ENCODE measurements around the gene MYO5B.
"Not testable (repeated sequence)": the region's sequence is repeated elsewhere in the genome, so short reads cannot be mapped to it uniquely, and the experiment has no call there.

The MYO5B gene

DNA sequence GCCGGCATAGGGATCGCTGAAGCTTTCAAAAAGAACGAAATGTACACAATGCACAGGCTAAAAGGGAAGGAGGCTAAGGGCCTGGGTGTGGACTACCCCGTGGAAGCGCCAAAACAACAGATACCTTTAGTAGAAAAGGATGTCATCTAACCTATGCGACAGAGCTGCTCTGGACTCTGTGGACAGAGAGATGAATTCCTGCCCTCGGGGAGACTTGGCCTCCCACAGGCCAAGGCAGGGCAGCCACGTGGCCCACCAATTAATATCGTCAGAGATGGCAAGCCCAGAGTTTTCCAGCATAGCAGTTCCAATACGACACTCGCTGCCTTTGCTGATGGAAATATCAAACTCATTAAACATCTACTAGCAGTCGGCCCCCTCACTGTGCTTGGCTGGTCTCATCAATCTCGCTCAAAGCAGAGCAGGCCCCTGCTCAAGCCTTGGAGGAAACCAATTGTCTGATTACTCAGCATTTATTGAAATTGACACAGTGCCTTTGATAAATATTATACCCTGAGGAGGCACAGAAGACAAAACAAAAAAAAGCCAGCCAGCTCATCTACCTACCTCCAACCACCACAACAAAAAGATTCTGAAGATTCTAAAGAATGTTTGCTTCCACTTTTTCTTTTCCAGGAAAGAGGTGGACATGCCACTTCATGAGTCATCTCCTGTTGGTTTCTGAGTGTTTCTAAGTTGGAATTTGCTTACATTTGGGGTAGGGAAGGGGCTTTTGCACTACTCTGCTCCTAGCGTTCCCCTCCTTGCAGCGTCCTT, 302.6 kb downstream of the MYO5B start:
- no peaks in the 10 kb centered on the region for H3K36me3 Mint-ChIP-seq (ENCODE audit: low read depth)
- H3K9me3 Mint-ChIP-seq: no peaks in the 10 kb centered on the region
- no peak overlapping the region for H3K27ac Mint-ChIP-seq

DNA sequence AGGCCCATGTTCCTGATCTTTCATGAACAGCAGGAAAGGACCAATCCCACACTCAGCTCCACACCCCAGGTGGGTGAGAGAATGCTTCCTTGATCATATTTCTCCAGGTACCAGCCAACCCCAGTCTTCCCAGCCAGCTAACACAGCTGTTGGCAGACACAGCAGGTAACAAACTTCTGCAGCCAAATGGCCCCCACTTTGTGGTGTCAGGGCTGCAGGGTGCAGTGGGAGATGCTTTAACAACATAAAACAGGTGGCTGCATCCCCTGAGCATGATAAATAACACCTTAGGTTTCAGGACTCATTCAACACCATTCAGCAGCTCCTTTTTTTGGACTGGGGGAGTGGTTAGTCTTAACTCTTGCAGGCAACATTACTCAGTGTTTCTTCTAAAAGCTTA, 304.9 kb downstream of the MYO5B start:
- no peak overlapping the region for H3K4me3 Mint-ChIP-seq
- H3K4me1 Mint-ChIP-seq (ENCODE audit: low read depth): peaks cover 5% of the 10 kb centered on the region
- H3K27ac Mint-ChIP-seq: no peak overlapping the region
- H3K27me3 Mint-ChIP-seq (ENCODE audit: low read depth): no peaks in the 10 kb centered on the region
- no peaks in the 10 kb centered on the region for H3K36me3 Mint-ChIP-seq (ENCODE audit: low read depth)
- no peaks in the 10 kb centered on the region for H3K9me3 Mint-ChIP-seq
- DNase-seq (ENCODE audit: low spot score): no peak

More for the DNA sequence above, 302.6 kb downstream of the MYO5B start:
- no peak overlapping the region for H3K4me3 Mint-ChIP-seq
- no peak for DNase-seq (ENCODE audit: low spot score)
- peaks cover 5% of the 10 kb centered on the region for H3K4me1 Mint-ChIP-seq (ENCODE audit: low read depth)
- H3K27me3 Mint-ChIP-seq (ENCODE audit: low read depth): no peaks in the 10 kb centered on the region

DNA sequence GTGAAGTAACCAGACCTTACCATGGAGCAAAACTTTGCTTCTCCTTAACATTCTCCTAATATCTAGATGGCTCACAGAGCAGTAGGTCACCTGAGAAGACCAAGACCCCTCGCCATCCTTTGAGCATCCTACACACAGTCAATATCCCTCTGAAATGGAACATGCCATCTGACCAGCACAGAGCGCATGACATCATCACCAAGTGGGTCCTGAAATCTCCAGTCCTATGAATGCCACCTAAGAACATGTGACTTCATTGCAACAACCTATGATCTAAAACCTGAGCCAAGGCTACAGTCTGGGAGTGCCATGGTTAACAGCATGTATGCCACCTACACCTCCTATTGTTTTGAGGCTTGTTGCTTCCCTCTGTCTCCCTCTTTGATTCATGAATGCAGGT, 305.4 kb downstream of the MYO5B start:
- not testable (repeated sequence) for DNase-seq (ENCODE audit: low spot score); H3K27ac Mint-ChIP-seq; H3K36me3 Mint-ChIP-seq (ENCODE audit: low read depth); H3K27me3 Mint-ChIP-seq (ENCODE audit: low read depth); H3K4me1 Mint-ChIP-seq (ENCODE audit: low read depth); H3K4me3 Mint-ChIP-seq; H3K9me3 Mint-ChIP-seq

DNA sequence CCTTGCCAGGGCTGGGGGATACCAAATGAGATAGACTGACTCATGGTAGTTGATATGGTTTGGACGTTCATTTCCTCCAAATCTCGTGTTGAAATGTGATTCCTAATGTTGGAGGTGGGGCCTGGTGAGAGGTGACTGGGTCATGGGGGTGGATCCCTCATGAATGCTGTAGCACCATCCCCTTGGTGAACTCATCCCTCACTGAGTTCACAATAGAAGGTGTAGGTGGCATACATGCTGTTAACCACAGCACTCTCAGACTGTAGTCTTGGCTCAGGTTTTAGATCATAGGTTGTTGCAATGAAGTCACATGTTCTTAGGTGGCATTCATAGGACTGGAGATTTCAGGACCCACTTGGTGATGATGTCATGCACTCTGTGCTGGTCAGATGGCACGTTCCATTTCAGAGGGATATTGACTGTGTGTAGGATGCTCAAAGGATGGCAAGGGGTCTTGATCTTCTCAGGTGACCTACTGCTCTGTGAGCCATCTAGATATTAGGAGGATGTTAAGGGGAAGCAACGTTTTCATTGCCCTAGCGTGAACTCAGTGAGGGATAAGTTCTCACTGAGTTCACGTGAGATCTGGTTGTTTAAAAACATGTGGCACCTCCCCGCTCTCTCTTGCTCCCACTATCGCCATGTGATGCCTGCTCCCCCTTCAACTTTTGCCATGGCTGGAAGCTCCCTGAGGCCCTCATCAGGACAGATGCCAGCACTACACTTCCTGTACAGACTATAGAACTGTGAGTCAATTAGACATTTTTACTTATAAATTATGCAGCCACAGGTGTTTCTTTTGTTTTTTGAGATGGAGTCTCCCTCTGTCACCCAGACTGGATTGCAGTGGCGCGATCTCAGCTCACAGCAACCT, 307.8 kb downstream of the MYO5B start:
- Mint-ChIP-seq H3K9me3 (no peaks in the 10 kb centered on the region), H3K4me3 (no peak overlapping the region), H3K4me1 (ENCODE audit: low read depth) (no peaks in the 10 kb centered on the region), H3K36me3 (ENCODE audit: low read depth) (no peaks in the 10 kb centered on the region), H3K27ac (no peak overlapping the region), H3K27me3 (ENCODE audit: low read depth) (peaks cover 3% of the 10 kb centered on the region)
- DNase-seq (ENCODE audit: low spot score): no peak

DNA sequence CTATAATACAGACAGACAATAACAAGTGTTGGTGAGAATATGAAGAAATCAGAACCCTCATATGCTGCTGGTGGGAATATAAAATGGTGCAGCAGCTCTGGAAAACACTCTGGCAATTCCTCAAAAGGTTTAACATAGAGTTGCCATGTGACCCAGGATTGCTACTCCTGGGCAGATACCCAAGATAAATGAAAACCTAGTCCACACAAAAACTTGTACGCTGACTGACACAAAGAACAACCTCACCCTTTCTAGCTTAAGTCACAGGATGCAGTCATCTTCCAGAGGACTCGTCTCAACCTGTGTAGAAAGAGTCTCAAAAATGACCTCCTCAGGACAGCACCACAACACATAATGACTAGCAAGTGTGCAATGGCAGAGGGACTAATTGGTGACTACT, 310.0 kb downstream of the MYO5B start:
- no peaks in the 10 kb centered on the region for H3K4me1 Mint-ChIP-seq (ENCODE audit: low read depth)
- no peak overlapping the region for H3K27ac Mint-ChIP-seq
- H3K36me3 Mint-ChIP-seq (ENCODE audit: low read depth): no peaks in the 10 kb centered on the region

DNA sequence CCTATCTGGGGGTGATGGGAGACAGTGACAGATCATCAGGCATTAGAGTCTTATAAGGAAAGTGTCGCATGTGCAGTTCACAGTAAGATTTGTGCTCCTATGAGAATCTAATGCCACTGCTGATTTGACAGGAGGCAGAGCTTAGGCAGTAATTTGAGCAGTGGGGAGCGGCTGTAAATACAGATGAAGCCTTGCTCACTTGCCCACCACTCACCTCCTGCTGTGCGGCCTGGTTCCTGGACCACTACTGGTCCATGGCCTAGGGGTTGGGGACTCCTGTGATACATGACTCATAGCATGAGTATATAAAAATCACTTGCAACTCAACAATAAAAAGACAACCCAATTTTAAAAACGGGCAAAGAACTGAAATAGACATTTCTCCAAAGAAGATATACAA, 310.5 kb downstream of the MYO5B start:
- Mint-ChIP-seq H3K4me3 (no peak overlapping the region), H3K27ac (no peak overlapping the region), H3K4me1 (ENCODE audit: low read depth) (no peaks in the 10 kb centered on the region), H3K27me3 (ENCODE audit: low read depth) (peaks cover 9% of the 10 kb centered on the region), H3K36me3 (ENCODE audit: low read depth) (no peaks in the 10 kb centered on the region), H3K9me3 (no peaks in the 10 kb centered on the region)
- no peak for DNase-seq (ENCODE audit: low spot score)

More for the DNA sequence above, 310.0 kb downstream of the MYO5B start:
- peaks cover 7% of the 10 kb centered on the region for H3K27me3 Mint-ChIP-seq (ENCODE audit: low read depth)
- no peak for DNase-seq (ENCODE audit: low spot score)
- no peaks in the 10 kb centered on the region for H3K9me3 Mint-ChIP-seq
- H3K4me3 Mint-ChIP-seq: no peak overlapping the region

DNA sequence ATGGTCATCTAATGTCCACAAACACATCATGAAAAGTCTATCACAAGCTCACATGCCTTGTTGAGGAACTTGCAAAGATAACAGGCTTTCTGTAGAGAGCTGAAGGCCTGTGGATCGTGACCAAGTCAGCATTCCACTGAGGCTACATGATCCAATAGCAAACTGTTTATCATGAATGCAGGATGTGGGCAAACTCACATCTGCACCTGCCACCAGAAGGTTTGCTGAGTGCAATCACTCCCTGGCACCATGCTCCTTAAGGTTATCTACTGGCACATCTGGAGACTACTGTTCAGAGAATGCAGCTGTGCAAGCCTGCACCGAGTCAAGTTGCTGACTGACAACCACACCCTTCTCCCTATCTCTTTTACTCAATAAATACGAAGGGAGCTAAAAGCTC, 314.3 kb downstream of the MYO5B start:
- no peaks in the 10 kb centered on the region for H3K4me1 Mint-ChIP-seq (ENCODE audit: low read depth)
- H3K36me3 Mint-ChIP-seq (ENCODE audit: low read depth): no peaks in the 10 kb centered on the region
- H3K9me3 Mint-ChIP-seq: no peaks in the 10 kb centered on the region
- peaks cover 18% of the 10 kb centered on the region for H3K27me3 Mint-ChIP-seq (ENCODE audit: low read depth)
- no peak for DNase-seq (ENCODE audit: low spot score)
- H3K4me3 Mint-ChIP-seq: no peak overlapping the region
- H3K27ac Mint-ChIP-seq: no peak overlapping the region

DNA sequence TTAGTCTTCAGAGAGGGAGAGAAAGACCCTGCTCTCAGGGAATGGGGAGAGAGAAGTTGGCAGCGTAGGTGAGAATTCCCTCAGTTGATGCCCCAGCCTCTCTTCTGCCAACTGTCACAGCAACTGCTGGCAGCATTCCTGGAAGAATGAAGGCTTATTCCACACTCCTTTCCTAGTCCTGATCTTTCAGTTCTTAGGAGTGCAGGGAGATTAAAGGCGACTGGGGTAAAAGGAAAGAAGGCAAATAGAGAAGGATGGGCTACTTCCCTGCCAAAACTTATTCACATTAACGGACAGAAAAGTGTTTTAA, 315.7 kb downstream of the MYO5B start:
- no peak overlapping the region for H3K27ac Mint-ChIP-seq
- H3K4me1 Mint-ChIP-seq (ENCODE audit: low read depth): peaks cover 3% of the 10 kb centered on the region

DNA sequence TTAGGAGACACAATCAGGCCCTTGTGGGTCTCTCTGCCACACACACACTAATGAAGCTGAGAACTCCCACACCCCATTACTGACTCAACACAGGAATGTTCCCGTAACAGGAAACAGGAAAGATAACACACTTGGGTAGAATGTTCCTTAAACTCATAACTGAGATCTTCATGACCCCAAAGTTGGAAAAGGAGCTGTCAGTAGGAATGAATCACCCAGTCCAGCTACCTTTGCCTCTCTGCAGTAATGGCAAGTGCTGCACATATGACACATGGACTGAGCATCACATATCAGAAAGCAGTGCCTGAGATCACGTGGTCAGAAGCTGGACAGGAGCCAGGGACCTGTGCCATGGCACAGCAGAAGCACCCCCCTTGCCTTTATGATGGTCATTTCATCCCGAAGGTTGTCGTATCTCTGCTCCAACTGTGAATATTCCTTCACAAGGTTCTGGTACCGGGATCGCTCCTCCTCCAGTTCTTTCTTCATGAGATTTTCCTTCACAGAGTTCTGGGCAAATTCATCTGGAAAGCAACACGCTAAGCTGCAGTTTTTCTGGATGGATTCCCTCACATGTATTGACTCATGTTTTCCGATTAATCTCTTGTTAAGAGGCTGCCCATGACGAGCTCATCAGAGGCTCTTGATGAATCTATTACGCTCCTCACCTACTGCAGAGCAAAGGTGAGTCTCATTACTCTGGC, 316.2 kb downstream of the MYO5B start:
- no peak overlapping the region for H3K27ac Mint-ChIP-seq
- H3K4me3 Mint-ChIP-seq: no peak overlapping the region
- DNase-seq (ENCODE audit: low spot score): no peak
- no peaks in the 10 kb centered on the region for H3K9me3 Mint-ChIP-seq
- peaks cover 18% of the 10 kb centered on the region for H3K27me3 Mint-ChIP-seq (ENCODE audit: low read depth)
- H3K36me3 Mint-ChIP-seq (ENCODE audit: low read depth): no peaks in the 10 kb centered on the region
- peaks cover 6% of the 10 kb centered on the region for H3K4me1 Mint-ChIP-seq (ENCODE audit: low read depth)

More for the DNA sequence above, 315.7 kb downstream of the MYO5B start:
- Mint-ChIP-seq H3K27me3 (ENCODE audit: low read depth) (peaks cover 18% of the 10 kb centered on the region), H3K36me3 (ENCODE audit: low read depth) (no peaks in the 10 kb centered on the region), H3K4me3 (no peak overlapping the region), H3K9me3 (no peaks in the 10 kb centered on the region)
- no peak for DNase-seq (ENCODE audit: low spot score)

DNA sequence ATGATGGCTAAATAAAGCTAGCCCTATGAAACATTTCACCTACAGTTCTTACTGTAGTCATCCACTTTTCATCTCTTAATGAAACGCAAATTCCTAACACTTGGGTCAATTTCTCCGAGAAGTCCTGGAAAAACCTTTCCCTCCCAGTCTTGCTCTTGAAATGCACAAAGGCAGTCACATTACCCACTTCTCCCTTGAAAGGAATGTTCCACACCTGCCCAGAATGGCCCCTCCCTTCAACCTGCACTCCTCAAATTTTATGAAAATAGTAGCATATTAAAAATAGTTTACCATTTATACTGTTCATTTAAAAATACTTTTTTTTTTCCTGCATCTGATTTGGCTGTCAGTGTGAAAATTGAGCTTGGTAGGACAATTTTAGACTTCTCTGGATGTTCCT, 316.9 kb downstream of the MYO5B start:
- no peak for DNase-seq (ENCODE audit: low spot score)
- no peaks in the 10 kb centered on the region for H3K36me3 Mint-ChIP-seq (ENCODE audit: low read depth)
- H3K4me1 Mint-ChIP-seq (ENCODE audit: low read depth): peaks cover 6% of the 10 kb centered on the region
- no peak overlapping the region for H3K4me3 Mint-ChIP-seq
- H3K27ac Mint-ChIP-seq: no peak overlapping the region
- H3K27me3 Mint-ChIP-seq (ENCODE audit: low read depth): peaks cover 18% of the 10 kb centered on the region
- no peaks in the 10 kb centered on the region for H3K9me3 Mint-ChIP-seq

DNA sequence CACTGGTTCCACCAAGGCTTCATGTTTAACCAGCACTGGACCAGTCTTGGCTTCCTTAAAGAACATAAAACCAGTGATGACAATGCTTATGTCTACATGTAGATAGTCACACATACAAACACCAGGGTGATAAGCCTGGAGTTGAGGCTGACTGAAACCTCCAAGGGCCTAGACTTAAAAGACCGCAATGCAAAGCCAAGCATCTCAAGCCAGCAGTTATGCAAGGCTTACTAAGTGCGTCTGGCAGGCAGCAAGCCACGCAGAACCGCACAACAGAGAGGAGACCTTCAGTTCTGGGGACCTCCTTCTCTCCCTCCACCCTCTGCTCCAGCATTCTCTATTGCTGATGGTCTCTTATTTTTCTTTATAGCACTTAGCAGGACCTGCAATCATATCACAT, 318.4 kb downstream of the MYO5B start:
- H3K4me3 Mint-ChIP-seq: no peak overlapping the region
- no peak for DNase-seq (ENCODE audit: low spot score)
- H3K36me3 Mint-ChIP-seq (ENCODE audit: low read depth): no peaks in the 10 kb centered on the region
- peaks cover 15% of the 10 kb centered on the region for H3K27me3 Mint-ChIP-seq (ENCODE audit: low read depth)
- H3K27ac Mint-ChIP-seq: no peak overlapping the region
- H3K9me3 Mint-ChIP-seq: no peaks in the 10 kb centered on the region
- H3K4me1 Mint-ChIP-seq (ENCODE audit: low read depth): peaks cover 6% of the 10 kb centered on the region

DNA sequence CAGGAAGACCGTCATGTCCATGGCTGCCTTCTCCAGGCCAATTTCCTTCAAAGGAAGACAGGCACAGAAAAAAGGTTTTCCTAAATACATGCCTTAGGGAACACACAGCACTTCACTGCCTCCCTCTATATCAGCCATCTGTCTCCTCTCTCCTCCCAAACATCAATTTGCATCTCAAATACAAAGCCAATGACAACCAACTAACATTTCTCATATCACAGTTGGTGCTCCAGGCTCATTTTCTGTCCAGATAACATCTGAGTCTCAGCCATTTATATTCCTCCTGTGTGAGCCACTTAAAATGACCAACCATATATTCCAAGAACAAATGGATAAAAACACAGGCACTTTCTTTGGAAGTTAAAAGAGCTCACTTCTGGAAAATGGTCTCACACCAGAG, 319.2 kb downstream of the MYO5B start:
- Mint-ChIP-seq H3K27me3 (ENCODE audit: low read depth) (peaks cover 19% of the 10 kb centered on the region), H3K27ac (no peak overlapping the region), H3K36me3 (ENCODE audit: low read depth) (no peaks in the 10 kb centered on the region), H3K4me1 (ENCODE audit: low read depth) (peaks cover 6% of the 10 kb centered on the region), H3K4me3 (no peak overlapping the region), H3K9me3 (no peaks in the 10 kb centered on the region)
- no peak for DNase-seq (ENCODE audit: low spot score)

DNA sequence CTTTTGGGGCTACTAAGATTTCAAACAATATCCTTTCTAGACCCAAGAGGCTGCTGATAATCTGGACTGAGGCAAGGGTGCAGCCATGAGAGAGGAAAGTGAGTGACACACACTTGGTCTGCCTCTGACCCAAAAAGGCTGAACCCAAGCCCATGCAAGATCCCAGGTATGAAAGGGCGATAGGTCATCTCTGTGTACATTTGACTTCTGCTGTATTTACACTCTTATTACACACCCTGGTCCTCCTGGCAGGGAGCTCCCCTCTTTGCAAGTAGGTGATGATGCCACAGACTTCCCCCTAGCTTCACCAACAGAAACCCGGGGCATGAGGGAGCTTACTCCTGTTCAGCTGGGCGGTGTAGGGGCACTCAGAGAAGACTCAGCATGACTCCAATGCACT, 319.8 kb downstream of the MYO5B start:
- DNase-seq (ENCODE audit: low spot score): no peak
- Mint-ChIP-seq H3K9me3 (no peaks in the 10 kb centered on the region), H3K4me3 (no peak overlapping the region), H3K36me3 (ENCODE audit: low read depth) (no peaks in the 10 kb centered on the region), H3K27me3 (ENCODE audit: low read depth) (peaks cover 18% of the 10 kb centered on the region), H3K4me1 (ENCODE audit: low read depth) (peaks cover 6% of the 10 kb centered on the region), H3K27ac (no peak overlapping the region)

DNA sequence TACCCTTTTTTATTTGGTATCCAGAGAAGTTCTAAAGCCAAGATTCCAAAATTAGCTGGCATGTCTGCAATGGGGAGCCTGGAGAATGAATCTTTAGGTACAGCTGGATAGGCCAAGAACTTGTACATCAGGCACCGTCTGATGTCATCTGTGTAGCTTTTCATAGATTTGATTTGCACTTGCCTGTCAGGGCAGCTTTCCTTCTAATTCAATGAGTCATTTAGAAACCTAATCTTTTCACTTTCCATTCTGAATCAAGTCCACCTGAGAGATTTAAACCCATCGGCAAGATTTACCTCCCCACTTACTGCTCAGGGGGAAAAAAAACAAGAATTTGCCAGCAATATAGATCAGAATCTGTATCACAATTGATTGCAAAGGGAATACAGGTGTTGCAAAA, 320.7 kb downstream of the MYO5B start:
- peaks cover 6% of the 10 kb centered on the region for H3K4me1 Mint-ChIP-seq (ENCODE audit: low read depth)
- H3K27ac Mint-ChIP-seq: no peak overlapping the region

More for the DNA sequence above, 320.7 kb downstream of the MYO5B start:
- H3K27me3 Mint-ChIP-seq (ENCODE audit: low read depth): peaks cover 13% of the 10 kb centered on the region
- no peaks in the 10 kb centered on the region for H3K36me3 Mint-ChIP-seq (ENCODE audit: low read depth)
- H3K9me3 Mint-ChIP-seq: no peaks in the 10 kb centered on the region
- DNase-seq (ENCODE audit: low spot score): no peak
- H3K4me3 Mint-ChIP-seq: no peak overlapping the region
